WTC11 (cell line): ENCODE measurements around the gene EBF3. TPM values are rescaled to one million over a fixed set of nuclear protein-coding genes. Genes with fewer than 3 reads are reported as not detected.

ENCODE experiments used
- ATAC-seq: fragments of 200-7000 bp; cut with Tn5 transposase; 2 replicates; pipeline ENCODE4 v1.10.0; 2021; ENCODE audit warnings: mild to moderate bottlenecking, moderate library complexity
- CTCF ChIA-PET: fragments of 300-600 bp; sonication (Branson Sonifier 250); formaldehyde crosslinking; loops from one replicate; lab custom pipeline; 2021; ENCODE audit warnings: antibody characterized with exemption; lab: Charles Lee
- POLR2A ChIA-PET: fragments of 350-600 bp; sonication (Branson Sonifier 250); formaldehyde crosslinking; loops from one replicate; lab custom pipeline; 2021; ENCODE audit warnings: antibody characterized with exemption; lab: Charles Lee
- DNase-seq: peaks from one replicate; pipeline ENCODE4 v3.0.0; 2021; ENCODE audit warnings: low spot score
- H3K27ac Mint-ChIP-seq: 2 replicates; pipeline ENCODE4 v1.8.0; 2021; ENCODE audit warnings: mixed read lengths
- H3K27me3 Mint-ChIP-seq: 2 replicates; pipeline ENCODE4 v1.8.0; 2021; ENCODE audit warnings: low read depth, mild to moderate bottlenecking, moderate library complexity, mixed read lengths
- H3K36me3 Mint-ChIP-seq: 2 replicates; pipeline ENCODE4 v1.8.0; 2021; ENCODE audit warnings: mixed read lengths
- H3K4me1 Mint-ChIP-seq: 2 replicates; pipeline ENCODE4 v1.8.0; 2022; ENCODE audit warnings: mixed read lengths
- H3K4me3 Mint-ChIP-seq: 2 replicates; pipeline ENCODE4 v1.8.0; 2021; ENCODE audit warnings: mild to moderate bottlenecking, moderate library complexity, mixed read lengths
- H3K9me3 Mint-ChIP-seq: 2 replicates; pipeline ENCODE4 v1.8.0; 2021; ENCODE audit warnings: mixed read lengths
- CREM ChIP-seq: sonication (generic); formaldehyde crosslinking; IDR thresholded peaks from 2 replicates; pipeline ENCODE4 v1.8.1; 2022; ENCODE audit warnings: mild to moderate bottlenecking, missing genetic modification reagents, moderate library complexity
- E2F1 ChIP-seq: sonication (generic); formaldehyde crosslinking; IDR thresholded peaks from 2 replicates; pipeline ENCODE4 v1.8.0; 2022; ENCODE audit warnings: mild to moderate bottlenecking, missing genetic modification reagents
- E2F5 ChIP-seq: sonication (generic); formaldehyde crosslinking; IDR thresholded peaks from 2 replicates; pipeline ENCODE4 v1.8.1; 2022; ENCODE audit warnings: mild to moderate bottlenecking, moderate library complexity, missing genetic modification reagents
- ESRRA ChIP-seq: sonication (generic); formaldehyde crosslinking; IDR thresholded peaks from 2 replicates; pipeline ENCODE4 v1.8.1; 2022; ENCODE audit warnings: mild to moderate bottlenecking, missing genetic modification reagents, borderline replicate concordance
- FOXJ3 ChIP-seq: sonication (generic); formaldehyde crosslinking; IDR thresholded peaks from 2 replicates; pipeline ENCODE4 v1.9.0; 2021; ENCODE audit warnings: missing genetic modification reagents, mild to moderate bottlenecking, borderline replicate concordance
- FOXK1 ChIP-seq: sonication (generic); formaldehyde crosslinking; IDR thresholded peaks from 2 replicates; pipeline ENCODE4 v1.8.0; 2022; ENCODE audit warnings: mild to moderate bottlenecking, moderate library complexity, missing genetic modification reagents
- FOXP4 ChIP-seq: sonication (generic); formaldehyde crosslinking; IDR thresholded peaks from 2 replicates; pipeline ENCODE4 v1.8.0; 2022; ENCODE audit warnings: mild to moderate bottlenecking, missing genetic modification reagents
- GABPB1 ChIP-seq: sonication (generic); formaldehyde crosslinking; IDR thresholded peaks from 2 replicates; pipeline ENCODE4 v1.8.1; 2023; ENCODE audit warnings: mild to moderate bottlenecking, missing genetic modification reagents
- MYBL2 ChIP-seq: sonication (generic); formaldehyde crosslinking; IDR thresholded peaks from 2 replicates; pipeline ENCODE4 v1.8.1; 2023; ENCODE audit warnings: mild to moderate bottlenecking, moderate library complexity, missing genetic modification reagents
- NFE2L1 ChIP-seq: sonication (generic); formaldehyde crosslinking; IDR thresholded peaks from 2 replicates; pipeline ENCODE4 v1.8.1; 2023; ENCODE audit warnings: missing genetic modification reagents
- PRRX2 ChIP-seq: fragments of 250-450 bp; sonication (Bioruptor Pico); IDR thresholded peaks from 2 replicates; pipeline ENCODE4 v1.8.0; 2021; ENCODE audit warnings: mild to moderate bottlenecking
- SMAD3 ChIP-seq: sonication (generic); formaldehyde crosslinking; IDR thresholded peaks from 2 replicates; pipeline ENCODE4 v1.8.0; 2022; ENCODE audit warnings: missing genetic modification reagents, mild to moderate bottlenecking, borderline replicate concordance
- TEAD1 ChIP-seq: sonication (generic); formaldehyde crosslinking; IDR thresholded peaks from 2 replicates; pipeline ENCODE4 v1.8.0; 2022; ENCODE audit warnings: mild to moderate bottlenecking, missing genetic modification reagents
- USF2 ChIP-seq: sonication (generic); formaldehyde crosslinking; IDR thresholded peaks from 2 replicates; pipeline ENCODE4 v1.8.1; 2023; ENCODE audit warnings: mild to moderate bottlenecking, missing genetic modification reagents, moderate library complexity
- ZNF425 ChIP-seq: fragments of 250-450 bp; sonication (Bioruptor Pico); conservative IDR thresholded peaks from 2 replicates; pipeline ENCODE4 v1.9.0; 2021; ENCODE audit warnings: mild to moderate bottlenecking
- total RNA-seq: library from RNA; stranded (reverse); gene quantifications from 3 replicates; pipeline ENCODE4 v1.2.3, GENCODE V29; 2021
- TF ChIP-seq, protein P1 (sequence below): fragments of 200-600 bp; IDR thresholded peaks from 2 replicates; pipeline ENCODE4 v1.8.0; 2022; ENCODE audit warnings: antibody characterized with exemption
- TF ChIP-seq, protein P2 (sequence below): sonication (generic); formaldehyde crosslinking; IDR thresholded peaks from 2 replicates; pipeline ENCODE4 v1.8.0; 2022; ENCODE audit warnings: mild to moderate bottlenecking, missing genetic modification reagents
- TF ChIP-seq, protein P3 (sequence below): fragments of 250-450 bp; sonication (Bioruptor Pico); IDR thresholded peaks from 2 replicates; pipeline ENCODE4 v1.9.0; 2021; ENCODE audit warnings: mild to moderate bottlenecking
- TF ChIP-seq, protein P4 (sequence below): sonication (generic); formaldehyde crosslinking; IDR thresholded peaks from 2 replicates; pipeline ENCODE4 v1.8.0; 2022; ENCODE audit warnings: missing genetic modification reagents

EBF3 gene
- total RNA-seq, 1 experiment from 2014 or later: 1.2 TPM

DNA sequence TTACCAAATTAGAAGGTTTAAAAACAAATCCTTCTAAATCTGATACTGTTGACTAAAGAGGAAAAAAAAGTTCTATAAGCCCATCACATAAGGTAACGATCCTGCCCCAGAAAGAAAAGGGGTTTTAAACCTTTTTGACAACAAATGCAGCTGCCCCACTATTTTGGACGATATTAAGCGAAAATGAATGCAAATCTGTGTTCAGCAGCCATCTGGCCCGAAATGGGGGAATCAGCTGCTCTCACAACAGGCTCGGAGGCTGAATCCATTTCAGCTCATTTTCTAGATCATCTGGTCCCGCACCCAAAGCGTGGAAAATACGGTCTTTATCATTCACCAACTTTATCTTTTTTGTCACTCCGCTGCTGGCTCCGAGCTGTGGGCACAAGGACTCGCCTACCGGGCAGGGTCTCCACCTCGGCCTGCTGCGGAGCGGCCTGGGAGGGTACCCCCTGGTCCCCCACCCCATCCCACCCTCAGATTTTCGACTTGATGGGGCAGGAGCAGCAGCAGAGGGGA lies 2.4 kb upstream of the EBF3 start (continued):
- TF ChIP-seq USF2 (CRISPR knock-in tag): no peak
- TF ChIP-seq, protein P1, sequence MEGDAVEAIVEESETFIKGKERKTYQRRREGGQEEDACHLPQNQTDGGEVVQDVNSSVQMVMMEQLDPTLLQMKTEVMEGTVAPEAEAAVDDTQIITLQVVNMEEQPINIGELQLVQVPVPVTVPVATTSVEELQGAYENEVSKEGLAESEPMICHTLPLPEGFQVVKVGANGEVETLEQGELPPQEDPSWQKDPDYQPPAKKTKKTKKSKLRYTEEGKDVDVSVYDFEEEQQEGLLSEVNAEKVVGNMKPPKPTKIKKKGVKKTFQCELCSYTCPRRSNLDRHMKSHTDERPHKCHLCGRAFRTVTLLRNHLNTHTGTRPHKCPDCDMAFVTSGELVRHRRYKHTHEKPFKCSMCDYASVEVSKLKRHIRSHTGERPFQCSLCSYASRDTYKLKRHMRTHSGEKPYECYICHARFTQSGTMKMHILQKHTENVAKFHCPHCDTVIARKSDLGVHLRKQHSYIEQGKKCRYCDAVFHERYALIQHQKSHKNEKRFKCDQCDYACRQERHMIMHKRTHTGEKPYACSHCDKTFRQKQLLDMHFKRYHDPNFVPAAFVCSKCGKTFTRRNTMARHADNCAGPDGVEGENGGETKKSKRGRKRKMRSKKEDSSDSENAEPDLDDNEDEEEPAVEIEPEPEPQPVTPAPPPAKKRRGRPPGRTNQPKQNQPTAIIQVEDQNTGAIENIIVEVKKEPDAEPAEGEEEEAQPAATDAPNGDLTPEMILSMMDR: no peak
- TF ChIP-seq E2F1 (CRISPR knock-in tag): no peak

- CTCF ChIA-PET: interaction anchor here (7.0 kb wide), 1 partner anchor 77 kb away, joined by 40 read pairs; no protein-coding TSS in a partner anchor
- no peak for ATAC-seq
These were observed 1.9 kb upstream of the EBF3 start for GRCh38 chr10:129965959-129966358.

More at GRCh38 chr10:129965959-129966358, 1.9 kb upstream of the EBF3 start:
- H3K4me3 Mint-ChIP-seq: peak overlapping the region; percentile 60
- H3K36me3 Mint-ChIP-seq: no peaks in the 10 kb centered on the region
- POLR2A ChIA-PET: no interaction called here
- TF ChIP-seq ZNF425 (CRISPR knock-in tag): no peak
- TF ChIP-seq, protein P2, sequence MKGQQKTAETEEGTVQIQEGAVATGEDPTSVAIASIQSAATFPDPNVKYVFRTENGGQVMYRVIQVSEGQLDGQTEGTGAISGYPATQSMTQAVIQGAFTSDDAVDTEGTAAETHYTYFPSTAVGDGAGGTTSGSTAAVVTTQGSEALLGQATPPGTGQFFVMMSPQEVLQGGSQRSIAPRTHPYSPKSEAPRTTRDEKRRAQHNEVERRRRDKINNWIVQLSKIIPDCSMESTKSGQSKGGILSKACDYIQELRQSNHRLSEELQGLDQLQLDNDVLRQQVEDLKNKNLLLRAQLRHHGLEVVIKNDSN (CRISPR knock-in tag): no peak
- TF ChIP-seq FOXJ3 (CRISPR knock-in tag): no peak
- TF ChIP-seq, protein P3, sequence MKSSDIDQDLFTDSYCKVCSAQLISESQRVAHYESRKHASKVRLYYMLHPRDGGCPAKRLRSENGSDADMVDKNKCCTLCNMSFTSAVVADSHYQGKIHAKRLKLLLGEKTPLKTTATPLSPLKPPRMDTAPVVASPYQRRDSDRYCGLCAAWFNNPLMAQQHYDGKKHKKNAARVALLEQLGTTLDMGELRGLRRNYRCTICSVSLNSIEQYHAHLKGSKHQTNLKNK (CRISPR knock-in tag): no peak
- no peak for TF ChIP-seq USF2 (CRISPR knock-in tag)
- TF ChIP-seq FOXP4: no peak
- no peak for TF ChIP-seq ESRRA (CRISPR knock-in tag)
- TF ChIP-seq E2F5 (CRISPR knock-in tag): no peak
- TF ChIP-seq TEAD1 (CRISPR knock-in tag): no peak
- no peak for TF ChIP-seq CREM (CRISPR knock-in tag)
- no peak for TF ChIP-seq SMAD3 (CRISPR knock-in tag)
- no peak for TF ChIP-seq MYBL2 (CRISPR knock-in tag)
- TF ChIP-seq NFE2L1 (CRISPR knock-in tag): no peak
- TF ChIP-seq, protein P4, sequence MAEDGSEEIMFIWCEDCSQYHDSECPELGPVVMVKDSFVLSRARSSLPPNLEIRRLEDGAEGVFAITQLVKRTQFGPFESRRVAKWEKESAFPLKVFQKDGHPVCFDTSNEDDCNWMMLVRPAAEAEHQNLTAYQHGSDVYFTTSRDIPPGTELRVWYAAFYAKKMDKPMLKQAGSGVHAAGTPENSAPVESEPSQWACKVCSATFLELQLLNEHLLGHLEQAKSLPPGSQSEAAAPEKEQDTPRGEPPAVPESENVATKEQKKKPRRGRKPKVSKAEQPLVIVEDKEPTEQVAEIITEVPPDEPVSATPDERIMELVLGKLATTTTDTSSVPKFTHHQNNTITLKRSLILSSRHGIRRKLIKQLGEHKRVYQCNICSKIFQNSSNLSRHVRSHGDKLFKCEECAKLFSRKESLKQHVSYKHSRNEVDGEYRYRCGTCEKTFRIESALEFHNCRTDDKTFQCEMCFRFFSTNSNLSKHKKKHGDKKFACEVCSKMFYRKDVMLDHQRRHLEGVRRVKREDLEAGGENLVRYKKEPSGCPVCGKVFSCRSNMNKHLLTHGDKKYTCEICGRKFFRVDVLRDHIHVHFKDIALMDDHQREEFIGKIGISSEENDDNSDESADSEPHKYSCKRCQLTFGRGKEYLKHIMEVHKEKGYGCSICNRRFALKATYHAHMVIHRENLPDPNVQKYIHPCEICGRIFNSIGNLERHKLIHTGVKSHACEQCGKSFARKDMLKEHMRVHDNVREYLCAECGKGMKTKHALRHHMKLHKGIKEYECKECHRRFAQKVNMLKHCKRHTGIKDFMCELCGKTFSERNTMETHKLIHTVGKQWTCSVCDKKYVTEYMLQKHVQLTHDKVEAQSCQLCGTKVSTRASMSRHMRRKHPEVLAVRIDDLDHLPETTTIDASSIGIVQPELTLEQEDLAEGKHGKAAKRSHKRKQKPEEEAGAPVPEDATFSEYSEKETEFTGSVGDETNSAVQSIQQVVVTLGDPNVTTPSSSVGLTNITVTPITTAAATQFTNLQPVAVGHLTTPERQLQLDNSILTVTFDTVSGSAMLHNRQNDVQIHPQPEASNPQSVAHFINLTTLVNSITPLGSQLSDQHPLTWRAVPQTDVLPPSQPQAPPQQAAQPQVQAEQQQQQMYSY: no peak
- TF ChIP-seq FOXK1 (CRISPR knock-in tag): no peak
- TF ChIP-seq PRRX2: no peak
- TF ChIP-seq GABPB1: no peak
- H3K4me1 Mint-ChIP-seq: peaks cover 57% of the 10 kb centered on the region
- DNase-seq: no peak
- no peaks in the 10 kb centered on the region for H3K9me3 Mint-ChIP-seq
- H3K27me3 Mint-ChIP-seq: peaks cover 93% of the 10 kb centered on the region
- H3K27ac Mint-ChIP-seq: no peak overlapping the region
